ENCODE results near the gene ZNF366. TPM values are rescaled to one million over a fixed set of nuclear protein-coding genes. Genes with fewer than 3 reads are reported as not detected.

The ZNF366 gene
- total RNA-seq, 1 experiment from 2014 or later: not detected

DNA sequence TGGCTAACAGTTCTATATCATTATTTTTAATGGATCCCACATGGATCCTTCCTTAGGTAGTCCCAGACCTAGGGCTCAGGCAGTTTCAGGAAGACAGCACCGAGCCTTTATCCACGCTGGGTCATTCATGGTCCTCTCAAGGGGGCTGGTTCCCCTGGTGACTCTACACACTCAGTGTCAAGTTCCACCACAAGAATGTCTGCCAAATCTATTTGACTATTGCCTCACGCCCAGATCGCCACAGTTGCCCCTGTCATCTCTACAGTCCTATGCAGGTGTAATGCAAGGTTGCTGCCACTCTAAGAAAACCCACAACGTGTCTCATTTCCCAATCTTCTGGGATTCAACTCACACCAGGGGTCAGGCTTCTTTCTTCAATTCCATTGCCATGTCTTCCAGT, 8.0 kb upstream of the ZNF366 start:
- Histone ChIP-seq H4K20me1 (ENCODE audit: insufficient read depth) (no peaks in the 10 kb centered on the region), H3K4me1 (ENCODE audit: control insufficient read depth in 1 of 2, insufficient read depth in 2 of 2, low read length in 2 of 2) (no peaks in the 10 kb centered on the region), H3K9ac (ENCODE audit: low read length) (no peak overlapping the region), H3K36me3 (ENCODE audit: control insufficient read depth in 1 of 2, insufficient read depth in 2 of 2, low read length in 2 of 2) (no peaks in the 10 kb centered on the region), H3K9me2 (ENCODE audit: insufficient read depth) (no peaks in the 10 kb centered on the region), H3K27me3 (ENCODE audit: insufficient read depth, low read length) (no peaks in the 10 kb centered on the region), H3K4me3 (replicated peaks in 1 of 2; ENCODE audit: low read depth in 1 of 2, low read length in 2 of 2) (no peak overlapping the region), H3K79me2 (ENCODE audit: insufficient read depth, low read length) (no peaks in the 10 kb centered on the region), H3K27ac (ENCODE audit: low read depth, low read length) (no peak overlapping the region), H3K4me2 (ENCODE audit: low read length) (no peak overlapping the region), H3K9me3 (ENCODE audit: control insufficient read depth in 1 of 2, insufficient read depth in 1 of 2, low read depth in 1 of 2, low read length in 2 of 2) (no peaks in the 10 kb centered on the region), H2AFZ (ENCODE audit: low read depth, low read length, poor library complexity, severe bottlenecking) (no peak overlapping the region)
- intact Hi-C loops (cut with micrococcal nuclease): no loop called here
- ATAC-seq (no peak), DNase-seq (ENCODE audit: low read depth, low spot score) (no peak)
- no TSS peak for BruUV-seq (replicated peaks)
- TF ChIP-seq YY1 (IDR thresholded peaks at IDR 0.05; ENCODE audit: extremely low read depth, insufficient replicate concordance, low read depth, low read length) (no peak), ELF1 (IDR thresholded peaks at IDR 0.05; ENCODE audit: borderline replicate concordance, low read depth) (no peak), CBX3 (IDR thresholded peaks at IDR 0.05; ENCODE audit: low read depth) (no peak)
- TF ChIP-seq, protein P1, sequence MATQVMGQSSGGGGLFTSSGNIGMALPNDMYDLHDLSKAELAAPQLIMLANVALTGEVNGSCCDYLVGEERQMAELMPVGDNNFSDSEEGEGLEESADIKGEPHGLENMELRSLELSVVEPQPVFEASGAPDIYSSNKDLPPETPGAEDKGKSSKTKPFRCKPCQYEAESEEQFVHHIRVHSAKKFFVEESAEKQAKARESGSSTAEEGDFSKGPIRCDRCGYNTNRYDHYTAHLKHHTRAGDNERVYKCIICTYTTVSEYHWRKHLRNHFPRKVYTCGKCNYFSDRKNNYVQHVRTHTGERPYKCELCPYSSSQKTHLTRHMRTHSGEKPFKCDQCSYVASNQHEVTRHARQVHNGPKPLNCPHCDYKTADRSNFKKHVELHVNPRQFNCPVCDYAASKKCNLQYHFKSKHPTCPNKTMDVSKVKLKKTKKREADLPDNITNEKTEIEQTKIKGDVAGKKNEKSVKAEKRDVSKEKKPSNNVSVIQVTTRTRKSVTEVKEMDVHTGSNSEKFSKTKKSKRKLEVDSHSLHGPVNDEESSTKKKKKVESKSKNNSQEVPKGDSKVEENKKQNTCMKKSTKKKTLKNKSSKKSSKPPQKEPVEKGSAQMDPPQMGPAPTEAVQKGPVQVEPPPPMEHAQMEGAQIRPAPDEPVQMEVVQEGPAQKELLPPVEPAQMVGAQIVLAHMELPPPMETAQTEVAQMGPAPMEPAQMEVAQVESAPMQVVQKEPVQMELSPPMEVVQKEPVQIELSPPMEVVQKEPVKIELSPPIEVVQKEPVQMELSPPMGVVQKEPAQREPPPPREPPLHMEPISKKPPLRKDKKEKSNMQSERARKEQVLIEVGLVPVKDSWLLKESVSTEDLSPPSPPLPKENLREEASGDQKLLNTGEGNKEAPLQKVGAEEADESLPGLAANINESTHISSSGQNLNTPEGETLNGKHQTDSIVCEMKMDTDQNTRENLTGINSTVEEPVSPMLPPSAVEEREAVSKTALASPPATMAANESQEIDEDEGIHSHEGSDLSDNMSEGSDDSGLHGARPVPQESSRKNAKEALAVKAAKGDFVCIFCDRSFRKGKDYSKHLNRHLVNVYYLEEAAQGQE (IDR thresholded peaks at IDR 0.05; ENCODE audit: low read depth): no peak
- ChIA-PET POLR2A (no interaction called here), CTCF (no interaction called here), RAD21 (ENCODE audit: low non-redundant PET in 1 of 2, low total read pairs in 2 of 2, uncharacterized antibody in 2 of 2, unreplicated experiment in 2 of 2) (no interaction called here)

DNA sequence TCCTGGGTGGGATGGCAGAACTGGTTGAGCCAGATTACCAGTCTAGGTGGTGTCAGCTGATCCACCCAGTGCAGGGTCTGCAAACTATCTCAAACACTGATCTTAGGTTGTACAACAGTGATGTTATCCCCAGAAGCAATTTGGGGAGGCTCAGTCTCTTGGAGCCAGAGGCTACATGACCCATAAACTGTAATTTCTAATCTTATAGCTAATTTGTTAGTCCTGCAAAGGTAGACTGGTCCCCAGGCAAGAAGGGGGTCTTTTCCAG, 5.3 kb upstream of the ZNF366 start:
- Histone ChIP-seq H3K9me2 (ENCODE audit: insufficient read depth) (no peaks in the 10 kb centered on the region), H4K20me1 (ENCODE audit: insufficient read depth) (no peaks in the 10 kb centered on the region), H3K4me3 (replicated peaks in 1 of 2; ENCODE audit: low read depth in 1 of 2, low read length in 2 of 2) (no peak overlapping the region), H3K27ac (ENCODE audit: low read depth, low read length) (no peak overlapping the region), H3K4me1 (ENCODE audit: control insufficient read depth in 1 of 2, insufficient read depth in 2 of 2, low read length in 2 of 2) (no peaks in the 10 kb centered on the region), H3K9me3 (ENCODE audit: control insufficient read depth in 1 of 2, insufficient read depth in 1 of 2, low read depth in 1 of 2, low read length in 2 of 2) (no peaks in the 10 kb centered on the region), H3K36me3 (ENCODE audit: control insufficient read depth in 1 of 2, insufficient read depth in 2 of 2, low read length in 2 of 2) (no peaks in the 10 kb centered on the region), H3K27me3 (ENCODE audit: insufficient read depth, low read length) (no peaks in the 10 kb centered on the region), H3K4me2 (ENCODE audit: low read length) (no peak overlapping the region), H3K9ac (ENCODE audit: low read length) (no peak overlapping the region), H3K79me2 (ENCODE audit: insufficient read depth, low read length) (no peaks in the 10 kb centered on the region), H2AFZ (ENCODE audit: low read depth, low read length, poor library complexity, severe bottlenecking) (no peak overlapping the region)
- BruUV-seq (replicated peaks): no TSS peak
- no peak for ATAC-seq
- ChIA-PET CTCF (interaction anchor here (0.6 kb wide), 1 partner anchor 107 kb away, joined by 3 read pairs; no protein-coding TSS in a partner anchor), RAD21 (ENCODE audit: low non-redundant PET in 1 of 2, low total read pairs in 2 of 2, uncharacterized antibody in 2 of 2, unreplicated experiment in 2 of 2) (no interaction called here), POLR2A (no interaction called here)
- intact Hi-C loops (cut with micrococcal nuclease): no loop called here
- DNase-seq (ENCODE audit: low read depth, low spot score): no peak
- no peak for TF ChIP-seq EZH2 (IDR thresholded peaks at IDR 0.05)
- TF ChIP-seq POLR2AphosphoS5 (IDR thresholded peaks at IDR 0.05; ENCODE audit: low read depth, low read length): no peak
- TF ChIP-seq, protein P2, sequence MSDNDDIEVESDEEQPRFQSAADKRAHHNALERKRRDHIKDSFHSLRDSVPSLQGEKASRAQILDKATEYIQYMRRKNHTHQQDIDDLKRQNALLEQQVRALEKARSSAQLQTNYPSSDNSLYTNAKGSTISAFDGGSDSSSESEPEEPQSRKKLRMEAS (IDR thresholded peaks at IDR 0.05): no peak
- TF ChIP-seq, protein P3, sequence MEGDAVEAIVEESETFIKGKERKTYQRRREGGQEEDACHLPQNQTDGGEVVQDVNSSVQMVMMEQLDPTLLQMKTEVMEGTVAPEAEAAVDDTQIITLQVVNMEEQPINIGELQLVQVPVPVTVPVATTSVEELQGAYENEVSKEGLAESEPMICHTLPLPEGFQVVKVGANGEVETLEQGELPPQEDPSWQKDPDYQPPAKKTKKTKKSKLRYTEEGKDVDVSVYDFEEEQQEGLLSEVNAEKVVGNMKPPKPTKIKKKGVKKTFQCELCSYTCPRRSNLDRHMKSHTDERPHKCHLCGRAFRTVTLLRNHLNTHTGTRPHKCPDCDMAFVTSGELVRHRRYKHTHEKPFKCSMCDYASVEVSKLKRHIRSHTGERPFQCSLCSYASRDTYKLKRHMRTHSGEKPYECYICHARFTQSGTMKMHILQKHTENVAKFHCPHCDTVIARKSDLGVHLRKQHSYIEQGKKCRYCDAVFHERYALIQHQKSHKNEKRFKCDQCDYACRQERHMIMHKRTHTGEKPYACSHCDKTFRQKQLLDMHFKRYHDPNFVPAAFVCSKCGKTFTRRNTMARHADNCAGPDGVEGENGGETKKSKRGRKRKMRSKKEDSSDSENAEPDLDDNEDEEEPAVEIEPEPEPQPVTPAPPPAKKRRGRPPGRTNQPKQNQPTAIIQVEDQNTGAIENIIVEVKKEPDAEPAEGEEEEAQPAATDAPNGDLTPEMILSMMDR (IDR thresholded peaks at IDR 0.05 in 2 of 3, conservative IDR thresholded peaks at IDR 0.05 in 1 of 3; ENCODE audit: borderline replicate concordance in 1 of 3, insufficient read depth in 1 of 3, low read depth in 2 of 3, low read length in 2 of 3): no peak
- no peak for TF ChIP-seq EGR1 (IDR thresholded peaks at IDR 0.05; ENCODE audit: low read depth)
- no peak for TF ChIP-seq SIN3A (IDR thresholded peaks at IDR 0.05; ENCODE audit: low read depth)
- TF ChIP-seq CBX3 (IDR thresholded peaks at IDR 0.05; ENCODE audit: low read depth): no peak
- no peak for TF ChIP-seq RAD21 (IDR thresholded peaks at IDR 0.05; ENCODE audit: low read depth)
- no peak for TF ChIP-seq YY1 (IDR thresholded peaks at IDR 0.05; ENCODE audit: extremely low read depth, insufficient replicate concordance, low read depth, low read length)
- TF ChIP-seq SP1 (IDR thresholded peaks at IDR 0.05; ENCODE audit: low read depth): no peak
- no peak for TF ChIP-seq POLR2A (IDR thresholded peaks at IDR 0.05; ENCODE audit: borderline replicate concordance, extremely low read depth, insufficient read depth, insufficient read length)
- TF ChIP-seq EZH2phosphoT487 (IDR thresholded peaks at IDR 0.05; ENCODE audit: borderline replicate concordance): no peak
- TF ChIP-seq SRF (IDR thresholded peaks at IDR 0.05; ENCODE audit: low read depth): no peak
- no peak for TF ChIP-seq JUND (IDR thresholded peaks at IDR 0.05)
- TF ChIP-seq CEBPB (IDR thresholded peaks at IDR 0.05; ENCODE audit: low read depth): no peak
